Spleen (tissue), 11 donors: ENCODE measurements around the gene GIN1. TPM values are rescaled to one million over a fixed set of nuclear protein-coding genes. Genes with fewer than 3 reads are reported as not detected.

Experiments used
- DNase-seq: peaks from one replicate; pipeline ENCODE4 v3.0.0-alpha.2; 2020
- H3K27ac ChIP-seq, 8 donors: fragments of 200-600 bp; sonication (generic) in 7 of 8; 1 replicate in 4 of 8; 2 replicates in 4 of 8; pipeline versions ENCODE4 v1.5.0 to v1.8.0; 2016 to 2021; ENCODE audit warnings: inconsistent platforms in 4 of 8, mild to moderate bottlenecking in 4 of 8, moderate library complexity in 1 of 8
- H3K27me3 ChIP-seq, 7 donors: fragments of 200-600 bp; sonication (generic) in 6 of 7; replicated peaks in 1 of 7; 1 replicate in 4 of 7; 2 replicates in 3 of 7; pipeline versions ENCODE4 v1.5.0 to v1.8.0; 2016 to 2021; ENCODE audit warnings: inconsistent platforms in 3 of 7, mild to moderate bottlenecking in 1 of 7
- H3K36me3 ChIP-seq, 6 donors: fragments of 200-600 bp; sonication (generic) in 5 of 6; 1 replicate in 4 of 6; 2 replicates in 2 of 6; pipeline versions ENCODE4 v1.5.0 to v1.8.0; 2016 to 2021; ENCODE audit warnings: inconsistent platforms in 2 of 6
- H3K4me1 ChIP-seq, 6 donors: fragments of 200-600 bp; sonication (generic) in 5 of 6; 1 replicate in 3 of 6; 2 replicates in 3 of 6; pipeline versions ENCODE4 v1.5.0 to v1.8.0; 2016 to 2021; ENCODE audit warnings: inconsistent platforms in 3 of 6
- H3K4me3 ChIP-seq, 8 donors: fragments of 200-600 bp; sonication (generic) in 7 of 8; 1 replicate in 4 of 8; 2 replicates in 4 of 8; pipeline versions ENCODE4 v1.5.0 to v1.8.0; 2016 to 2021; ENCODE audit warnings: inconsistent platforms in 4 of 8, mild to moderate bottlenecking in 4 of 8, moderate library complexity in 2 of 8
- H3K9me3 ChIP-seq, 8 donors: fragments of 200-600 bp; sonication (generic) in 7 of 8; 1 replicate in 4 of 8; 2 replicates in 4 of 8; pipeline versions ENCODE4 v1.5.0 to v1.8.0; 2016 to 2021; ENCODE audit warnings: inconsistent platforms in 4 of 8
- CTCF ChIP-seq, 11 experiments: fragments of 200-600 bp in 7 of 11; fragments of 450-650 bp in 4 of 11; sonication (generic) in 4 of 11; IDR thresholded peaks in 8 of 11; conservative IDR thresholded peaks in 3 of 11; 1 replicate in 7 of 11; 2 replicates in 4 of 11; pipeline versions ENCODE4 v1.4.0 to v1.8.0; 2016 to 2021; ENCODE audit warnings: antibody characterized with exemption in 11 of 11, inconsistent platforms in 4 of 11, mild to moderate bottlenecking in 1 of 11
- POLR2A ChIP-seq, 3 donors: fragments of 450-650 bp; IDR thresholded peaks; one replicate each; pipeline ENCODE4 v1.5.1; 2017; ENCODE audit warnings: antibody characterized with exemption in 3 of 3, mild to moderate bottlenecking in 1 of 3
- POLR2AphosphoS5 ChIP-seq, 3 donors: sonication (generic); formaldehyde crosslinking; IDR thresholded peaks; one replicate each; pipeline ENCODE4 v1.5.1; 2017; ENCODE audit warnings: antibody characterized with exemption in 3 of 3
- WGBS, 5 donors: extraction: QIAGEN DNeasy Blood & Tissue Kit in 3 of 5; methylation state at CpG; one replicate each; pipeline versions ENCODE4 v1.1.5 to v1.1.7; 2013 to 2018; 5-methylcytosine and 5-hydroxymethylcytosine counted together
- intact Hi-C: fragments of 100-400 bp; cut with DNase I; formaldehyde crosslinking; loops from one replicate; pipeline ENCODE4 v1.15.0; 2023; ENCODE audit warnings: low total_unique reads
- polyA plus RNA-seq, 3 donors: library from polyadenylated mRNA; stranded (reverse); fragments of 200-250 nt; gene quantifications; one replicate each; pipeline ENCODE4 v1.2.1, GENCODE V29; 2013
- total RNA-seq, 7 donors: library from RNA; depleted of rRNA in 3 of 7; stranded (reverse); fragments of >200 nt in 3 of 7; fragmentation: NEBNext Ultra II Directional in 4 of 7; extraction: Animal tissue kit (Norgen Biotek cat#: 25700) in 4 of 7; gene quantifications; one replicate each; pipeline versions ENCODE4 v1.1.0 to v1.2.1, GENCODE V29; 2016 to 2021
- donor health status: healthy with polysubstance abuse.
- donor health status: DM: no; HTN: no; CAD: no; lungs with moderate emphysema.
- donor health status: DM: no; HTN: no; CAD: no.
- donor health status: Bipolar disorder and iron deficiency.
- donor health status: healthy.
- donor health status: DM: no; HTN: no; CAD: no.
- donor health status: DM: yes; HTN: yes; CAD: no.

The GIN1 gene
- total and polyA plus RNA-seq, 10 donors = 2.9 to 13.2 (median 8.1) TPM

- Histone ChIP-seq H3K27me3 (no peaks in the 10 kb centered on the region), H3K27ac (no peak overlapping the region), H3K4me1 (peaks cover 15 to 47% (median 33%) of the 10 kb centered on the region in 6 donors), H3K36me3 (no peaks in the 10 kb centered on the region), H3K9me3 (no peaks in the 10 kb centered on the region), H3K4me3 (no peak overlapping the region)
- TF ChIP-seq CTCF (IDR thresholded peaks at IDR 0.05 in 8 of 11, conservative IDR thresholded peaks at IDR 0.05 in 3 of 11) = no peak
- TF ChIP-seq POLR2A (IDR thresholded peaks at IDR 0.05) = no peak
- TF ChIP-seq POLR2AphosphoS5 (IDR thresholded peaks at IDR 0.05) = no peak
- WGBS, 5 donors = 70 to 95% (median 82%) methylated on average over 4 of the region's 4 CpGs
- no peak for DNase-seq
- intact Hi-C loops = loop anchor here (10.0 kb wide), 1 partner anchor 353 kb away; no protein-coding TSS in a partner anchor
Measured at GRCh38 chr5:103117471-103117991, 2.4 kb downstream of the GIN1 start.

- H3K4me1 ChIP-seq = peaks cover 0 to 42% (median 23%) of the 10 kb centered on the region in 6 donors
- H3K9me3 ChIP-seq = no peaks in the 10 kb centered on the region
- no peaks in the 10 kb centered on the region for H3K27me3 ChIP-seq
- WGBS, 5 donors = 68 to 79% (median 72%) methylated on average over 2 of the region's 2 CpGs
- no peaks in the 10 kb centered on the region for H3K36me3 ChIP-seq
- intact Hi-C loops = loop anchor here (10.0 kb wide), 1 partner anchor 350 kb away; no protein-coding TSS in a partner anchor
- DNase-seq = no peak
- no peak for TF ChIP-seq CTCF (IDR thresholded peaks at IDR 0.05 in 8 of 11, conservative IDR thresholded peaks at IDR 0.05 in 3 of 11)
- no peak for TF ChIP-seq POLR2AphosphoS5 (IDR thresholded peaks at IDR 0.05)
- TF ChIP-seq POLR2A (IDR thresholded peaks at IDR 0.05) = no peak
- H3K4me3 ChIP-seq = no peak overlapping the region
- H3K27ac ChIP-seq = no peak overlapping the region
Measured at GRCh38 chr5:103114440-103114839, 5.5 kb downstream of the GIN1 start.

- TF ChIP-seq POLR2A (IDR thresholded peaks at IDR 0.05) = no peak
- no peak for TF ChIP-seq CTCF (IDR thresholded peaks at IDR 0.05 in 8 of 11, conservative IDR thresholded peaks at IDR 0.05 in 3 of 11)
- TF ChIP-seq POLR2AphosphoS5 (IDR thresholded peaks at IDR 0.05) = no peak
- Histone ChIP-seq H3K36me3 (peaks cover 0 to 6% (median 0%) of the 10 kb centered on the region in 6 donors), H3K4me1 (peaks cover 0 to 26% (median 10%) of the 10 kb centered on the region in 6 donors), H3K4me3 (no peak overlapping the region), H3K27ac (no peak overlapping the region), H3K9me3 (no peaks in the 10 kb centered on the region), H3K27me3 (no peaks in the 10 kb centered on the region)
- WGBS, 5 donors = 93 to 98% (median 96%) methylated on average over 2 of the region's 2 CpGs
- no peak for DNase-seq
- intact Hi-C loops = loop anchor here (10.0 kb wide), 1 partner anchor 348 kb away; no protein-coding TSS in a partner anchor
Measured at GRCh38 chr5:103112910-103113309, 7.0 kb downstream of the GIN1 start.

GRCh38 chr5:103111468-103111867 lies 8.5 kb downstream of the GIN1 start:
- Histone ChIP-seq H3K9me3 (no peaks in the 10 kb centered on the region), H3K27me3 (no peaks in the 10 kb centered on the region), H3K4me1 (peaks cover 0 to 17% (median 9%) of the 10 kb centered on the region in 6 donors), H3K36me3 (peaks cover 0 to 20% (median 2%) of the 10 kb centered on the region in 6 donors), H3K4me3 (no peak overlapping the region), H3K27ac (peak overlapping the region in 7 of 8 donors; percentile 21 to 60 (median 44))
- DNase-seq = no peak
- intact Hi-C loops = loop anchor here (10.0 kb wide), 1 partner anchor 347 kb away; no protein-coding TSS in a partner anchor
- WGBS, 5 donors = 22 to 44% (median 29%) methylated on average over 2 of the region's 2 CpGs
- TF ChIP-seq POLR2AphosphoS5 (IDR thresholded peaks at IDR 0.05) (no peak), POLR2A (IDR thresholded peaks at IDR 0.05) (no peak), CTCF (IDR thresholded peaks at IDR 0.05 in 8 of 11, conservative IDR thresholded peaks at IDR 0.05 in 3 of 11) (no peak)
